ENCODE results near the gene FRYL. TPM values are rescaled to one million over a fixed set of nuclear protein-coding genes. Genes with fewer than 3 reads are reported as not detected.
"Not testable (repeated sequence)": the region's sequence is repeated elsewhere in the genome, so short reads cannot be mapped to it uniquely, and the experiment has no call there.

Gene FRYL
- total RNA-seq, 4 donors from 2014 or later = 62.5 to 119 (median 98.8) TPM

DNA sequence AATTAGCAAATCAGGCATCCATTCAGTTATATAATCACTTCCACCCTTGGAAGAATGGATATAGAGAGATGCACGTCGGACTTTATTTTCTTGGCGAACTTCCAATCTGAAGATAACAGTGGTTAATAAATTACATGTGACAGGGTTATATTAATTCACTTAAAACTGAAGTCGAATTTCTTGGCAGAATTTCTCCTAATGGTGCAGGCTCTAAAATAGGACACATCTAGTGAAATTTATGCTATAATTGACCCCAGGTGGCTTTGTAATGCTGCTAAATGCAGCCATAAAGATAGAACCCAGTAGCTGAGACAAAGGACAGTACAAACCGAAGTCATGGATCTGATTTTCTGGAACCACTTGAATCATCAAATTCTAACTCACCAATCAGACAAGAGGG lies 317.7 kb downstream of the FRYL start:
- Histone ChIP-seq H3K4me1 (no peaks in the 10 kb centered on the region), H3K36me3 (no peaks in the 10 kb centered on the region), H3K27me3 (no peaks in the 10 kb centered on the region), H3K27ac (no peak overlapping the region), H3K9me3 (no peaks in the 10 kb centered on the region), H3K4me3 (no peak overlapping the region)
- intact Hi-C loops (cut with DNase I; ENCODE audit: low total_unique reads) = no loop called here
- TF ChIP-seq POLR2A (IDR thresholded peaks at IDR 0.05) = no peak
- no peak for DNase-seq

DNA sequence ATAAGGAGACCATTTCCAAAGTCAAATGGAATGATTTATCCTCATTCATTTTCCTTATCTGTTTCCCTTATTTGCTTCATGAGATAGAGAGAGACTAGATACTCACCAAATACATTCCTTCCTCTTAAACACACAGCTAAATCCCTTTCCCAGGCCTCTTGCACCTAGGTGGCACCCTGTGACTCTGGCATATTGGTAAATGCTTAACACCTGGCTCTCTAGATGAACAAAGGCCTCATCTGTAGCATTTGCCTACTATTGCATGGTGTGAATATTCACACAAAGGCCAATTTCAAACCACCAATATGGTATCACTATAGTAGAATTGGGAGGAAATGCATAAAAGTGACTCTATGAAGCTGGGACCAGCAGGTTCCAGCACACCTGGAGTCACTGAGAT lies 319.1 kb downstream of the FRYL start:
- no peak for DNase-seq
- no peaks in the 10 kb centered on the region for H3K4me1 ChIP-seq
- intact Hi-C loops (cut with DNase I; ENCODE audit: low total_unique reads) = no loop called here
- H3K27ac ChIP-seq = no peak overlapping the region
- TF ChIP-seq POLR2A (IDR thresholded peaks at IDR 0.05) = no peak
- TF ChIP-seq, protein P1, sequence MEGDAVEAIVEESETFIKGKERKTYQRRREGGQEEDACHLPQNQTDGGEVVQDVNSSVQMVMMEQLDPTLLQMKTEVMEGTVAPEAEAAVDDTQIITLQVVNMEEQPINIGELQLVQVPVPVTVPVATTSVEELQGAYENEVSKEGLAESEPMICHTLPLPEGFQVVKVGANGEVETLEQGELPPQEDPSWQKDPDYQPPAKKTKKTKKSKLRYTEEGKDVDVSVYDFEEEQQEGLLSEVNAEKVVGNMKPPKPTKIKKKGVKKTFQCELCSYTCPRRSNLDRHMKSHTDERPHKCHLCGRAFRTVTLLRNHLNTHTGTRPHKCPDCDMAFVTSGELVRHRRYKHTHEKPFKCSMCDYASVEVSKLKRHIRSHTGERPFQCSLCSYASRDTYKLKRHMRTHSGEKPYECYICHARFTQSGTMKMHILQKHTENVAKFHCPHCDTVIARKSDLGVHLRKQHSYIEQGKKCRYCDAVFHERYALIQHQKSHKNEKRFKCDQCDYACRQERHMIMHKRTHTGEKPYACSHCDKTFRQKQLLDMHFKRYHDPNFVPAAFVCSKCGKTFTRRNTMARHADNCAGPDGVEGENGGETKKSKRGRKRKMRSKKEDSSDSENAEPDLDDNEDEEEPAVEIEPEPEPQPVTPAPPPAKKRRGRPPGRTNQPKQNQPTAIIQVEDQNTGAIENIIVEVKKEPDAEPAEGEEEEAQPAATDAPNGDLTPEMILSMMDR (IDR thresholded peaks at IDR 0.05) = no peak
- no peak overlapping the region for H3K4me3 ChIP-seq
- no peaks in the 10 kb centered on the region for H3K27me3 ChIP-seq
- no peaks in the 10 kb centered on the region for H3K36me3 ChIP-seq
- H3K9me3 ChIP-seq = no peaks in the 10 kb centered on the region

DNA sequence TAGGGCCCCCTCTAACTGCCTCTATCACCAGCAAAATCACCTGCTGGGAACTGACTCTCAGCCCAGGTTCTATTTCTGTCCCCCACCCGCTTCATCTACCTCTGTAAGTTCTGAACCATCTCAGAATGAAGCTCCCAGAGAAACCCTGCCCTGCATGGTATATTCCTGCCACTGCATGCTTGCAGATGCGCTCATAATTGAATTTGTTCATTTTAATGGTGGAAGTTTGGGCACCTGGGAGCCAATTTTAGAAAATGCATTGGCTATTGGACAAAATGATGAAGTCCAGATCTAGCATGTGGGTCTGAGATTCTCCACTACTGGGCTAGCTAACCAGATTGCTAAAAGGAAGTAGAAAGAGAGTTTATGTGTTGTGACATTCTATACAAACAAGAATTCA lies 325.5 kb downstream of the FRYL start:
- intact Hi-C loops (cut with DNase I; ENCODE audit: low total_unique reads) = no loop called here
- Histone ChIP-seq H3K4me1 (no peaks in the 10 kb centered on the region), H3K4me3 (no peak overlapping the region), H3K9me3 (no peaks in the 10 kb centered on the region), H3K27me3 (no peaks in the 10 kb centered on the region), H3K36me3 (no peaks in the 10 kb centered on the region), H3K27ac (no peak overlapping the region)
- DNase-seq = no peak
- TF ChIP-seq, protein P1 (IDR thresholded peaks at IDR 0.05) = no peak
- TF ChIP-seq POLR2A (IDR thresholded peaks at IDR 0.05) = no peak

DNA sequence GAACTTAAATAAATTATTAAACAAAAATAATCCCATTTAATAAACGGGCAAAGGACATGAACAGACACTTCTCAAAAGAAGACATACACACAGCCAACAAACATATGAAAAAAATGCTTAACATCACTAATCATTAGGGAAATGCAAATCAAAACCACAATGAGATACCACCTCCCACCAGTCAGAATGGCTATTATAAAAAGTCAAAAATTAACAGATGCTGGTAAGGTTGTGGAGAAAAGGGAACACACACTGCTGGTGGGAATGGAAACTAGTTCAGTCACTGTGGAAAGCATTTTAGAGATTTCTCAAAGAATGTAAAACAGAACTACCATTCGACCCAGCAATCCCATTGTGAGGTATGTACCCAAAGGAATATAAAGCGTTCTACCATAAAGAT lies 328.4 kb downstream of the FRYL start:
- intact Hi-C loops (cut with DNase I; ENCODE audit: low total_unique reads); H3K9me3 ChIP-seq: not testable (repeated sequence)

DNA sequence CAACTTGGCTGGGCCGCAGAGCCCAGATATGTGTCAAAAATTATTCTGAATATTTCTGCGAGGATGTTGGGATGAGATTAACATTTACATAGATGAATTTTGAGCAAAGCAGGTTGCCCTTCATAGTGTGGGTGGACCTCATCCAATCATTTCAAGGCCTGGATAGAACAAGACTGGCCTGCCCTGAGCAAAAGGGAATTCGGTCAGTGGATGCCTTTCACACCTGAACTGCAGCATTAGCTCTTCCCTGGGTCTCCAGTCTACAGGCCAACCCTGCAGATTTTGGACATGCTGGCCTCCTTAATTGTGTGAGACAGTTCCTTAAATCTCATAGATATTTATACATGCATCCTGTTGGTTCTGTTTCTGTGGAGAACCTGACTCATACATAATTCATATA lies 329.3 kb downstream of the FRYL start:
- Histone ChIP-seq H3K27ac (no peak overlapping the region), H3K4me1 (no peaks in the 10 kb centered on the region), H3K4me3 (no peak overlapping the region), H3K36me3 (no peaks in the 10 kb centered on the region), H3K9me3 (no peaks in the 10 kb centered on the region), H3K27me3 (no peaks in the 10 kb centered on the region)
- no peak for DNase-seq
- intact Hi-C loops (cut with DNase I; ENCODE audit: low total_unique reads) = no loop called here
- TF ChIP-seq, protein P1 (IDR thresholded peaks at IDR 0.05) = no peak
- no peak for TF ChIP-seq POLR2A (IDR thresholded peaks at IDR 0.05)

More for the DNA sequence above, 328.4 kb downstream of the FRYL start:
- not testable (repeated sequence) for H3K27ac ChIP-seq, H3K36me3 ChIP-seq, DNase-seq, H3K4me1 ChIP-seq, H3K27me3 ChIP-seq, H3K4me3 ChIP-seq

DNA sequence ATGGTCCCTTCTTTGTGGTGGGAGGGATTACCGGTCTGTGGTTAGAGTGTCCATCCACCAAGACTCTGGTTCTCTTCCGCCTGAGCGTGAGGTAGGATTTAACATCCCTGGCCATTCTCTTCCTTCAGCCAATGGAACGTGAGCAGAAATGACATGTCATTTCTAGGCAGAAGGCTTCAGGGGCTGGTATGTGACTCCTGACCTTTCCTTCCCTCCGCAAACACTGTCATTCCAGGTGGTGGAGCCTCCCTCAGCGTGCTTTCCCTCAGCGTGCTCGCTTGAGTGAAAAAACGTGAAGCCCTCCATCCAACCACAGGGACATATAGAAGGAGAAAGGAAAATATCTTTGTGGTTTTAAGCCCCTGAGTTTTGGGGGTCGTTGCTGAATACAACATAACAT lies 330.9 kb downstream of the FRYL start:
- intact Hi-C loops (cut with DNase I; ENCODE audit: low total_unique reads) = no loop called here
- Histone ChIP-seq H3K36me3 (no peaks in the 10 kb centered on the region), H3K4me3 (no peak overlapping the region)

More for the DNA sequence above, 330.9 kb downstream of the FRYL start:
- no peaks in the 10 kb centered on the region for H3K4me1 ChIP-seq
- no peak overlapping the region for H3K27ac ChIP-seq
- H3K27me3 ChIP-seq = no peaks in the 10 kb centered on the region
- TF ChIP-seq POLR2A (IDR thresholded peaks at IDR 0.05) = no peak
- TF ChIP-seq, protein P1 (IDR thresholded peaks at IDR 0.05) = no peak
- H3K9me3 ChIP-seq = no peaks in the 10 kb centered on the region
- DNase-seq = no peak

Small RNA genes lying within 50 kb of the gene (small RNA-seq; reads per million reads assigned to genes)
- not detected for gene RNU5E-3P

Other genes starting within 250 kb of the FRYL start
- gene OCIAD1, start 50.8 kb upstream of the FRYL start, total RNA-seq = 100 to 1,000 TPM; 127 to 683 (median 166) TPM
- gene OCIAD2, start 126.5 kb upstream of the FRYL start, total RNA-seq = 10 to 100 TPM in 2 of 4 donors, 1 to 10 TPM in 1, under 1 TPM in 1; 0.88 to 17.0 (median 6.2) TPM
- gene CWH43, start 206.0 kb upstream of the FRYL start, total RNA-seq = 1 to 10 TPM in 1 of 4 donors, under 1 TPM in 1, not detected in 2; 0.29 to 3.7 TPM

Data from uterus (tissue), 4 donors.